GM23338 (cell line): ENCODE data around the gene SARS2. TPM values are rescaled to one million over a fixed set of nuclear protein-coding genes. Genes with fewer than 3 reads are reported as not detected.

ENCODE experiments used
- ATAC-seq: fragments of 200-7000 bp; cut with Tn5 transposase; 3 replicates; pipeline ENCODE4 v1.9.1; 2020
- DNase-seq: peaks from one replicate; pipeline ENCODE4 v3.0.0-alpha.2; 2015; ENCODE audit warnings: low spot score
- H2AFZ ChIP-seq: fragments of 200-600 bp; sonication (generic); 2 replicates; pipeline ENCODE4 v1.8.0; 2016; ENCODE audit warnings: antibody characterized with exemption, mild to moderate bottlenecking, moderate library complexity
- H3F3A ChIP-seq: fragments of 200-600 bp; sonication (generic); replicated peaks from 2 replicates; pipeline ENCODE4 v1.8.0; 2017; ENCODE audit warnings: antibody characterized with exemption, mixed run types, low read depth
- H3K27ac ChIP-seq: fragments of 200-600 bp; sonication (generic); 2 replicates; pipeline ENCODE4 v1.6.1; 2016; ENCODE audit warnings: low read depth
- H3K27me3 ChIP-seq: fragments of 200-600 bp; sonication (generic); 2 replicates; pipeline ENCODE4 v1.8.0; 2016; ENCODE audit warnings: mild to moderate bottlenecking, mixed run types, moderate library complexity; ENCODE audit not compliant: insufficient read depth
- H3K36me3 ChIP-seq: fragments of 200-600 bp; sonication (generic); 2 replicates; pipeline ENCODE4 v1.8.0; 2016; ENCODE audit warnings: mild to moderate bottlenecking; ENCODE audit not compliant: insufficient read depth
- H3K4me1 ChIP-seq: fragments of 200-600 bp; sonication (generic); 2 replicates; pipeline ENCODE4 v1.8.0; 2016; ENCODE audit warnings: mild to moderate bottlenecking, moderate library complexity; ENCODE audit not compliant: insufficient read depth
- H3K4me2 ChIP-seq: fragments of 200-600 bp; sonication (generic); 2 replicates; pipeline ENCODE4 v1.7.1; 2017; ENCODE audit warnings: mixed run types
- H3K4me3 ChIP-seq: fragments of 200-600 bp; sonication (generic); 2 replicates; pipeline ENCODE4 v1.6.1; 2016; ENCODE audit warnings: mixed run types
- H3K79me2 ChIP-seq: fragments of 200-600 bp; sonication (generic); replicated peaks from 2 replicates; pipeline ENCODE4 v1.8.0; 2017; ENCODE audit warnings: mild to moderate bottlenecking; ENCODE audit not compliant: insufficient read depth
- H3K9me2 ChIP-seq: fragments of 200-600 bp; sonication (generic); 2 replicates; pipeline ENCODE4 v1.8.0; 2017; ENCODE audit not compliant: insufficient read depth
- H4K20me1 ChIP-seq: fragments of 200-600 bp; sonication (generic); replicated peaks from 2 replicates; pipeline ENCODE4 v1.8.0; 2017; ENCODE audit warnings: mild to moderate bottlenecking; ENCODE audit not compliant: insufficient read depth
- H3K27ac Mint-ChIP-seq: 2 replicates; pipeline ENCODE4 v1.8.0; 2020; ENCODE audit warnings: inconsistent platforms, mild to moderate bottlenecking, moderate library complexity, mixed read lengths
- H3K27me3 Mint-ChIP-seq: 3 replicates; pipeline ENCODE4 v1.8.0; 2022; ENCODE audit warnings: low read depth, mild to moderate bottlenecking, moderate library complexity, mixed read lengths, inconsistent platforms; ENCODE audit not compliant: insufficient read depth, poor library complexity
- H3K36me3 Mint-ChIP-seq: 3 replicates; pipeline ENCODE4 v1.8.0; 2021; ENCODE audit warnings: low read depth, mild to moderate bottlenecking, inconsistent platforms, moderate library complexity, mixed read lengths
- H3K4me1 Mint-ChIP-seq: 3 replicates; pipeline ENCODE4 v1.8.0; 2020; ENCODE audit warnings: mild to moderate bottlenecking, inconsistent platforms, mixed read lengths
- H3K4me3 Mint-ChIP-seq: 3 replicates; pipeline ENCODE4 v1.8.0; 2021; ENCODE audit warnings: moderate library complexity, mild to moderate bottlenecking, inconsistent platforms, mixed read lengths
- H3K9me3 Mint-ChIP-seq: 3 replicates; pipeline ENCODE4 v1.8.0; 2020; ENCODE audit warnings: moderate library complexity, mild to moderate bottlenecking, inconsistent platforms, mixed read lengths
- EZH2 ChIP-seq: fragments of 200-600 bp; sonication (generic); IDR thresholded peaks from one replicate; pipeline ENCODE4 v1.8.0; 2017; ENCODE audit warnings: antibody characterized with exemption, mild to moderate bottlenecking, low read depth; ENCODE audit not compliant: unreplicated experiment
- EZH2phosphoT487 ChIP-seq: fragments of 200-600 bp; sonication (generic); IDR thresholded peaks from one replicate; pipeline ENCODE4 v1.8.1; 2018; ENCODE audit warnings: antibody characterized with exemption; ENCODE audit not compliant: unreplicated experiment
- JUNB ChIP-seq: IDR thresholded peaks from one replicate; pipeline ENCODE4 v1.6.1; 2016; ENCODE audit warnings: antibody characterized with exemption; ENCODE audit not compliant: unreplicated experiment
- STAT1 ChIP-seq: IDR thresholded peaks from one replicate; pipeline ENCODE4 v1.6.1; 2016; ENCODE audit warnings: antibody characterized with exemption; ENCODE audit not compliant: unreplicated experiment
- ZNF331 ChIP-seq: fragments of 250-450 bp; sonication (Bioruptor Pico); IDR thresholded peaks from 2 replicates; pipeline ENCODE4 v1.5.0; 2020; ENCODE audit warnings: low read depth, mild to moderate bottlenecking, moderate library complexity
- polyA plus RNA-seq: library from polyadenylated mRNA; unstranded; fragments of >200 nt; fragmentation: Nextera tagmentation; extraction: Ambion mirVana; gene quantifications from 2 replicates; pipeline ENCODE4 v1.2.1, GENCODE V29; 2016
- total RNA-seq: library from RNA; depleted of rRNA; stranded (reverse); fragments of >200 nt; shearing (Covaris generic); gene quantifications from 2 replicates; pipeline ENCODE4 v1.2.3, GENCODE V29; 2014
- TF ChIP-seq, protein P1 (sequence below): IDR thresholded peaks from one replicate; pipeline ENCODE4 v1.6.1; 2018; ENCODE audit warnings: antibody characterized with exemption; ENCODE audit not compliant: unreplicated experiment
- TF ChIP-seq, protein P2 (sequence below), 2 experiments: fragments of 200-600 bp in 1 of 2; sonication (generic) in 1 of 2; conservative IDR thresholded peaks; 2 replicates each; pipeline versions ENCODE4 v1.5.1 to v1.6.1; 2016 to 2017; ENCODE audit warnings: antibody characterized with exemption in 2 of 2, low read depth in 2 of 2, mild to moderate bottlenecking in 2 of 2, moderate library complexity in 1 of 2

The SARS2 gene
- total and polyA plus RNA-seq, 2 experiments from 2014 or later = 70.6 to 75.7 TPM

DNA sequence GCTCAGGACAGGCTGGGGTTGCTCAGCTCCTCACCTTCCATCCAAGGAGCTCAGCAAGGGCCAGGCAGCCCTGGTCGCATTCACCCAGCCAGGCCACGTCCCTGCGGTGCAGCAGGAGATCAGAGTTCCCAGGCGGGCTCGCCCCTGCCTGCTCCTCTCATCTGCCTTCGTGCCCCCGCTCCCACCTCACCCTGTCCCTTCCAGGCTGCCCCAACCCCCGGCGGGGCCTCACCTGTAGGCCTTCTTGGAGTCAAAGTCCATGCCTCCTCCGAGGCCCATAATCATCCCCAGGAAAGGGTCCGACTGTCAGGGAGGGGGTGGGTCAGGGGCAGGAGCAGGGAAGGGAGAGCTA, 51.2 kb downstream of the SARS2 start (continued):
- TF ChIP-seq JUNB (no peak), STAT1 (no peak), EZH2phosphoT487 (no peak), ZNF331 (CRISPR knock-in tag) (no peak)
- TF ChIP-seq, protein P1, sequence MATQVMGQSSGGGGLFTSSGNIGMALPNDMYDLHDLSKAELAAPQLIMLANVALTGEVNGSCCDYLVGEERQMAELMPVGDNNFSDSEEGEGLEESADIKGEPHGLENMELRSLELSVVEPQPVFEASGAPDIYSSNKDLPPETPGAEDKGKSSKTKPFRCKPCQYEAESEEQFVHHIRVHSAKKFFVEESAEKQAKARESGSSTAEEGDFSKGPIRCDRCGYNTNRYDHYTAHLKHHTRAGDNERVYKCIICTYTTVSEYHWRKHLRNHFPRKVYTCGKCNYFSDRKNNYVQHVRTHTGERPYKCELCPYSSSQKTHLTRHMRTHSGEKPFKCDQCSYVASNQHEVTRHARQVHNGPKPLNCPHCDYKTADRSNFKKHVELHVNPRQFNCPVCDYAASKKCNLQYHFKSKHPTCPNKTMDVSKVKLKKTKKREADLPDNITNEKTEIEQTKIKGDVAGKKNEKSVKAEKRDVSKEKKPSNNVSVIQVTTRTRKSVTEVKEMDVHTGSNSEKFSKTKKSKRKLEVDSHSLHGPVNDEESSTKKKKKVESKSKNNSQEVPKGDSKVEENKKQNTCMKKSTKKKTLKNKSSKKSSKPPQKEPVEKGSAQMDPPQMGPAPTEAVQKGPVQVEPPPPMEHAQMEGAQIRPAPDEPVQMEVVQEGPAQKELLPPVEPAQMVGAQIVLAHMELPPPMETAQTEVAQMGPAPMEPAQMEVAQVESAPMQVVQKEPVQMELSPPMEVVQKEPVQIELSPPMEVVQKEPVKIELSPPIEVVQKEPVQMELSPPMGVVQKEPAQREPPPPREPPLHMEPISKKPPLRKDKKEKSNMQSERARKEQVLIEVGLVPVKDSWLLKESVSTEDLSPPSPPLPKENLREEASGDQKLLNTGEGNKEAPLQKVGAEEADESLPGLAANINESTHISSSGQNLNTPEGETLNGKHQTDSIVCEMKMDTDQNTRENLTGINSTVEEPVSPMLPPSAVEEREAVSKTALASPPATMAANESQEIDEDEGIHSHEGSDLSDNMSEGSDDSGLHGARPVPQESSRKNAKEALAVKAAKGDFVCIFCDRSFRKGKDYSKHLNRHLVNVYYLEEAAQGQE = no peak
- TF ChIP-seq, protein P2, sequence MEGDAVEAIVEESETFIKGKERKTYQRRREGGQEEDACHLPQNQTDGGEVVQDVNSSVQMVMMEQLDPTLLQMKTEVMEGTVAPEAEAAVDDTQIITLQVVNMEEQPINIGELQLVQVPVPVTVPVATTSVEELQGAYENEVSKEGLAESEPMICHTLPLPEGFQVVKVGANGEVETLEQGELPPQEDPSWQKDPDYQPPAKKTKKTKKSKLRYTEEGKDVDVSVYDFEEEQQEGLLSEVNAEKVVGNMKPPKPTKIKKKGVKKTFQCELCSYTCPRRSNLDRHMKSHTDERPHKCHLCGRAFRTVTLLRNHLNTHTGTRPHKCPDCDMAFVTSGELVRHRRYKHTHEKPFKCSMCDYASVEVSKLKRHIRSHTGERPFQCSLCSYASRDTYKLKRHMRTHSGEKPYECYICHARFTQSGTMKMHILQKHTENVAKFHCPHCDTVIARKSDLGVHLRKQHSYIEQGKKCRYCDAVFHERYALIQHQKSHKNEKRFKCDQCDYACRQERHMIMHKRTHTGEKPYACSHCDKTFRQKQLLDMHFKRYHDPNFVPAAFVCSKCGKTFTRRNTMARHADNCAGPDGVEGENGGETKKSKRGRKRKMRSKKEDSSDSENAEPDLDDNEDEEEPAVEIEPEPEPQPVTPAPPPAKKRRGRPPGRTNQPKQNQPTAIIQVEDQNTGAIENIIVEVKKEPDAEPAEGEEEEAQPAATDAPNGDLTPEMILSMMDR (conservative IDR thresholded peaks at IDR 0.05; ENCODE audit: low read depth in 2 of 2) = no peak

DNA sequence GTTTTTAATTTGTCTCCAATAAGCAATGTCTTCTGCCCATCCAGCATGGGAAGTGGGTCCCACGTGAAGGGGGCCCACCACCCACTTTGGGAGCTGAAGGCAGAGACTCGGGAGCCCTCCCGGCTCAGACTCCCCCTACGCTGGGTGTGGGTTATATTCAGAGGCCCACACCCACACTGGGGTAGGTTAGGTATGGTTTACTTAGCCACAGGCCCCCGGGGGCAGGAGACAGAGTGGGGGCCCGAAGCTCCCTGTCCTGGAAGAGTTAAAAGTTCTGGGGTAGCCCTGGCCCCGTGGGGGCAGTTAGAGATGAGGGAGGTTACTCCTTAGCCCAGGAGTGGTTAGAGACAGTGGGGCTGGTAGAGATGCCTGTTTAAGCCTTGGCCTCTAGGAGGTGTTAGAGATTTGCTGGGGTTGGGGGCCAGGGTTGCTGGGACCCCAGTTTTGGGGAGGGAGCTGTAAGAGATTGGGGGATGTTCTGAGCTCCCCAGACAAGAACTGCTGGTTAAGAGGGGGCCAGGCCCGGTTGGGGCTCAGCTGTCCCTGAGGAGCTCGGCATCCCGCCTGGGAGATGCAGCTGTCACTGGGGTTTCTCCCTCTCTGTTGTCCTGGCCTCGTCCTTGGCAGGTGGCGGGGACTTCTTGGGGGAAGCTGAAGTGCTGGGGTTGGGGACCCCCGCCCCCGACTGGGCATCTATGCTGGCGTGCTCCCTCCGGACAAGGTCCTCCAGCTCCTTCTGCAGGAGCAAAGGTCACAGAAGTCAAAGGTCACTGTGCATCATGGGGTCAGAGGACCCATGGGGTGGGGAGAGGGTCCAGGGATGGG, 51.8 kb downstream of the SARS2 start:
- ATAC-seq = peak; percentile 49
- no peaks in the 10 kb centered on the region for H3K9me2 ChIP-seq
- DNase-seq = peak; percentile 41
- no peaks in the 10 kb centered on the region for H3K79me2 ChIP-seq
- peaks cover 8% of the 10 kb centered on the region for H3K27me3 Mint-ChIP-seq
- peak overlapping the region; percentile 38; the same call in 1 of the 3 replicates for H3K4me3 Mint-ChIP-seq
- TF ChIP-seq, protein P2 (conservative IDR thresholded peaks at IDR 0.05; ENCODE audit: low read depth in 2 of 2) = peak; percentile 27 to 43
- TF ChIP-seq, protein P1 = no peak
- TF ChIP-seq EZH2phosphoT487 (no peak), EZH2 (no peak)
- no peak overlapping the region for H2AFZ ChIP-seq
- H3K4me3 ChIP-seq = no peak overlapping the region
- H3K4me1 Mint-ChIP-seq = peaks cover 27% of the 10 kb centered on the region
- peaks cover 3% of the 10 kb centered on the region; the same call in 1 of the 2 replicates for H3K27me3 ChIP-seq
- H3K27ac Mint-ChIP-seq = peak overlapping the region; percentile 48; the same call in 1 of the 2 replicates
- H3K4me2 ChIP-seq = peak overlapping the region; percentile 32; the same call in 1 of the 2 replicates
- H3K36me3 ChIP-seq = no peaks in the 10 kb centered on the region
- H3K36me3 Mint-ChIP-seq = no peaks in the 10 kb centered on the region; the same call in 2 of the 3 replicates
- H3K4me1 ChIP-seq = peaks cover 17% of the 10 kb centered on the region
- H4K20me1 ChIP-seq = no peaks in the 10 kb centered on the region
- H3F3A ChIP-seq = no peaks in the 10 kb centered on the region
- no peaks in the 10 kb centered on the region for H3K9me3 Mint-ChIP-seq
- no peak overlapping the region for H3K27ac ChIP-seq
